DMS53 treated with DMSO at 0.1 percent for 48 hours (cell line): Measurements from ENCODE around the gene CPLX1.

Source experiments
- DNase-seq: peaks from one replicate; lab custom pipeline; 2025; ENCODE audit not compliant: unreplicated experiment; lab: John Stamatoyannopoulos, UW

CPLX1 gene

DNA sequence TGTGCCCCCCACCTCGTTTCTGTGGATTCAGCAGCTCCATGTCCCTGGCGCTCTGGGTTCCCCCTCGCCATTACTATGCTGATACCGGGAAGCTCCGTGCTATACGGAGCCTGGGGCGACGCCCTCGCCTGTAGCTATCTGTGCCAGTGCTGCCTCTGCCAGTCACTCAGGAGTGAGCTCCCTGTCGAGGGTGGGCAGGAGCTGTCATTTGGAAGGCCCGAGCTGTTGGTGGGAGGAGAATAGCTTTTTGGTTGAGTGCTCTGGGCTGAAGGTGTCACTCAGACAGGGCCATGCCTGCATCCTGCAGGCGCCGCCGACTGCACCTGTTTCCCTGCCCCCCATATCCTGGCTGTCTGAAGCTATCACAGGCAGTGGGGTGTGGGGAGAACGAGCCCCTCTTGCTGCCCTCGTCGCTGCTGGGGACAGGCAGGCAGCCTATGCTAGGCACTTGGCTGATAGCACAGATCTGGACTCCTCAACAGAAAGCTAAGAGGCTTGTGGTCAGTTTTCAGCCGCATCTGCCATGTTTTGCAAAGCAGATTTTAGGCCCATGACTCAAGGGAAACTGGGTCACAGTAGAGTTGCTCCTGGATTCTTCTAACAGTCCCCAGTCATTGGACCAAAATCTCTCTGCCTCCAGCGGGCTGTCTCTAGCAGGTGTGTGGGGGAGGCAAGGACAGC is 31.8 kb downstream of the CPLX1 start:
- DNase-seq, result no peak

DNA sequence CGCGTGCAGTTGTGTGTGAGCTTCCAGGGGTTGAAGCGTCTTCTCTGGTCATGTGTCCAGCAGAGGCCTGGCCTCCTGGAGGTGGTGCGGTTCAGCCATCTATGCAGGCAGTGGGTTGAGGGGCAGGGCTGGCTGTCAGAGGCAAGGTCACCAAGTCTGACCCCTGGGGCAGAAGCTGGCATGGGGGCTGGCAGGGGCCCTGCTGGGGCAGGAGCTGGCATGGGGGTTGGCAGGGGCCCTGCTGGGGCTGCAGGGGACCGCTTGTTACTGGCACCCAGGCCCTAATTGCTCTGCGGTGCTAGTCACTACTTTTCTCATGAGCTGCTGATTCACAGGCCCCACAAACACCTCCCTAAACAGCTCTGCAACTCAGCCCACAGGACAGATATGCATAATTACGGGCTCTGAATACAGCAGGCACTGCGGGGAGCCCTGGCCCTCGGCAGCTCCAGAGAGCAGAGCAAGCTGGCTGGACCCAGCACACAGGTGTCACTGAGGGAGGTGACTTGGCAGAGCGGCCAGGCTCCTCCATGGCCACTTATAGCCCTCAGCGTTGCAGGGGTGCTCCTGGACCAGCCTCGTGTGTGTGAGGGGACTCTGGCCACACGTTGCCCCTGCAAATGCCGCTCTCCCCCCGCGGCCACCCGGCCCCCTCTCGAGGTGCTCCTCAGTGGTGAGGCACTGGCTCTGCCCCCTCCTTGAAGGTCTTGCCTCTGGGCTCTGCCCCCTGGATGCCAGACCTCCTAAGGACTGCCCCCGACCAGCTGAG is 32.7 kb downstream of the CPLX1 start:
- no peak for DNase-seq

- no peak for DNase-seq
Observed at GRCh38 chr4:792626-793092, 33.3 kb downstream of the CPLX1 start.

DNA sequence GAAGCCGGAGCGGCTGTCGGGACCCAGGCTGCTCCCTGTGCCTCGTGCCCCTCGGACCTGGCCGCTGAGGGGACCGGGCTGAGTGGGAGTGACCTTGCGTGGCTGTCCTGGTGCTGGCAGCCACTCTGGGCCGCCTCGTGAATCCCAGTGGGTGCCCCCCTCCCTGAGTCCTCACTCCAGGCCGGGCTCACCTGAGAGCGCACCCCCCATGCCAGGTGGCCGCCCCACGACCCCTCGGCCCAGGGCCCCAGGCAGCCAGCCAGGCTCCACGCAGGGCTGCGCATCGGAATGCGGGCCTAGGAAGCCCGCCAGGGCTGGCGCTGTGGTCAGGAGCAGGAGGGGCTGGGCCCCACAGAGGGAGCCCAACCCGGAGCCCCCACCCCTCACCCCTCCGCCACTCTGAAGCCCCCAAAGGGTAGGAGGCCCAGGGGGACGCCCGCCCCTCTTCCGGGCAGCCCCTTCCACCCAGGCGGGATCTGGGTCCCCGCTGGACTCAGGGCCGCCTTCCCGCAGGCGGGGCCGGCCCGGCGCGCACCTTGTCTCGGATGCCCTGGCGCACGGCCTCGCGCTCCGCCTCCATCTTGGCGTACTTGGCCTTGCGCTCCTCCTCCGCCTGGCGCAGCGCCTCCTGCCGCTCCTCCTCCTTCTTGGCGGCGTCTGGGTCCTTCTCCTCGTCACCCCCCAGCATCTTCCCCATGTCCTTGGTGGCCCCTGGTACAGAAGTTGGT is 33.9 kb downstream of the CPLX1 start:
- no peak for DNase-seq

GRCh38 chr4:791252-791897 is 34.6 kb downstream of the CPLX1 start:
- no peak for DNase-seq

DNA sequence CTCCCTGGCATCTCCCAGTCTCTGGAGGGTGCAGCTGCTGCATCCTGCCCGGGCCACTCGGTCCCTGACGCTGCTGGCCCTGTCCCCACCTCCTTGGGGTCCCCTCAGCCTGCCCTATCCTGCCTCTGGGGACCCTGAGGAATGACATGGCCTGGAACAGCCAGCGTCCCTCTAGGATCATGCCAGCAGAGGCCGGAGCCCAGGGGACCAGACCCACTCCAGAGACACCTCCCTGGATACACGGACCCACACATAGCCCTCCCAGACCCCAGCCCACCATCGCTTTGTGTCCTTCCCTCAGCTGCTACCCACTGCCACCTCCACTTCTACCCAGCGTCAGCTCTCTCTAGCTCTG is 35.5 kb downstream of the CPLX1 start:
- no peak for DNase-seq

- no peak for DNase-seq
Observed at GRCh38 chr4:789571-790465, 36.1 kb downstream of the CPLX1 start.

GRCh38 chr4:788636-789297 is 37.2 kb downstream of the CPLX1 start:
- no peak for DNase-seq

DNA sequence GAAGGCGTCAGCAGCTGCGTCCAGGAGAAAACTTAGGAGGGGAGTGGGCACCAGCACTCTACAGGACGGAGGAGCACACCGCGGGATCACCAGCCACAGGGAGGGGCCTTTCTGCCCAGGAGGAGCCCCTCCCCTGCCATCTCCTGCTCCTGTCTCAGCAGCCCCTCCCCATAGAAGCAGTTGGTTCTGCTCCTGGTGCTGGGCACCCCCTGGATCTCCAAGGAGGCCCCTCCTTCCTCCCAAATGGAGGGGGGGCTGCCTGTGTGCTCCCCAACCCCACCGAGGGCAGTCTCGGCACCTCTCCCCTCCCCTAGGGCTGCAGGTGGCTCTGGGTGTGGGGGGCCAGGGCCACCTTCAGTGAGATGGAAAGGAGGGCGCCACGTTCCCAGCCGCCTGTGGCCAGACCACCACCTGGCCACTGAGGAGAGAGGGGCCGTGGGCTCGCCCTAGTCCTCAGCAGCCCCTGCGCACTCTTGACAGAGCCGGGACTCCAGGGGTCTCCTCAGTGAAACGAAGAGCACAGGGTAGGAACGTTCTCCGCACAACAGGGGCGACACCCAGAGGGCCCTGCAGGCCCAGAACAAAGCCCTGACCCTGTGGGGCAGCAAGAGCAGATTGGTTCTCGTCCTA is 37.8 kb downstream of the CPLX1 start:
- DNase-seq, result no peak

GRCh38 chr4:787561-787981 is 38.4 kb downstream of the CPLX1 start:
- DNase-seq, result no peak

DNA sequence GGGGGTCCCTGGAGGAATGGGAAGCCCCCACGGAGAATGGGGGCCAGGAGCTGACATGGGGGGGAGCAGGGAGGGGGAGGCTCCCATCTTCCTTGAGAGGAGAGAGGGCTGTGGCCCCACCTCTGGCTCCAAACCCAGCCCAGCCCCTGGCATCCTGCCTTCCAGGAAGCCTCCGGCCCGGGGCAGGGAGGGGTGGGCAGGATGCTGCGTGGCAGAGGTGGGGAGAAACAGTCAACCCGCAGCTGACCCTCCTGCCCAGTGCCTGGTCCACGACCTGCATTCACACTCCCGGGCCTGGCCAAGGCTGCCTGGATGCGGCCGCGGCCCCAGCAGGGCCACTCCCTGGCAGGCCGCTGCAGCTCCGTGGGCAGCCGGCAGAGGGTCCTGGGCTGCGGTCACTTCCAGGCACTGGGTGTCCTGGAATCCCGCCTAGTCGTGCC is 39.0 kb downstream of the CPLX1 start:
- no peak for DNase-seq

DNA sequence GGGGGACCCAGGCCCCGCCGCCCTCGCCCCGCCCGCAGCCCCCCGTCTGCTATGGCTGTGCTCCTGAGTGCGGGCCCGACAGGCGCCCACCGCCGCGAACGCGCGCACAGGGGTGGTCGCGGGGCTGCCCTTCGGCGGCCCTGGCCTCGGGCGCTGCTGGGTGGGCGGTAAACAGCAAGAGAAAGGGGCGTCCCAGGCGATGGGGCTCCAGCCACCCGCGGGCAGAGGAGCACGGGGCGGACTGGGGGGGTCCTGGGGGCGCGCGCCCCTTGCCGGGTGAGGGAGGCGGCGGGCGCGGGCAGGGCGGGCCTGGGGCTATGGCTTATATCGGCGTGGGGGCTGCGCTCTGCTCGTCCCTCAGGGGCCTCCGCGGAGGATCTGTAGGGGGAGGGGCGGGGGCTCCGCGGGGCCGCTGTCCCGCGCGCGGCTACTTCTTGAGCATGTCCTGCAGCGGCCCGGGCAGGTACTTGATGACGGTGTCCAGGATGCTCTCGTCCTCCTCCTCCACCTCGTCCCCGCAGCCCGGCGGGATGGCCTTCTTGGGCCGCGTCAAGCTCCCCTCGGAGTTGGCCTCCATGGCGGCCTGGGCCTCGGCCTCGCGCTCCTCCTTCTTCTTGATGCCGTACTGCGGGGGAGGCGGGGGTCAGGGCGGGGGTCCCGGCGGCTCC is 39.7 kb downstream of the CPLX1 start:
- DNase-seq, result no peak

DNA sequence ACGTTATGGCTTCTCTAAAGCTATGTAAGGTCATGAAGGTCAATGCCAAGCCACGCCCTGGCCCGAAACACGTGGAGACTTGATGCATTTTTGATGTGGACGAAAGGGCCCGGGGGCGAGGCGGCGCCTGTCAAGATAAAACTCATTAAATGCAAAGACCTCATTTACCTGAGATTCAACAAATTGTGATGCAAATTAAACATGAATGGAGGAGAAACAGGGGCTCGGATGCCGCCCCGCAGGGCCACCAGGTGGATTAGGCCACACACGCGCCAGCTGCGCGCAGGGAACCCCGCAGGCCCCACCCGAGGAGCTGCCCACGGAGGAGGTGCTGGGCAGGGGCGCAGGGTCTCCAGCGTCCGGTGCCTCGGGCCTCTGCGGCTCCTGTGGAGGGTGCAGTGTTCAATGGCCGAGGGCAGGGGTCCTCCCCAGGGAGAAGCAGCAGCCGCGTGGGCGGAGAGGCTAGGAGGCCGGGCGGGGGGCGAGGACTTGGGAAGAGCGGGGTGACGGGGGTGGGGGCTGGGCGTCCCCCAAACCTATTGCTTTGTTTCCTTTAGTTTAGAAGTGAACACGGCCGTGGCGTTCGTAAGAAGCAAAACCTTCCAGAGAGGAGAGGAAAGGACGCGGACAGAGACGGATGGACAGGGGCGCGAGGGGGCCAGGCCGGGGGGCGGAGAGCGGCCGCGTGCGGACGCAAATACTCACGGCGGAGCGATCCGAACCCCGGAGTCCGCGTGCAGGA is 40.4 kb downstream of the CPLX1 start:
- DNase-seq, result no peak

DNA sequence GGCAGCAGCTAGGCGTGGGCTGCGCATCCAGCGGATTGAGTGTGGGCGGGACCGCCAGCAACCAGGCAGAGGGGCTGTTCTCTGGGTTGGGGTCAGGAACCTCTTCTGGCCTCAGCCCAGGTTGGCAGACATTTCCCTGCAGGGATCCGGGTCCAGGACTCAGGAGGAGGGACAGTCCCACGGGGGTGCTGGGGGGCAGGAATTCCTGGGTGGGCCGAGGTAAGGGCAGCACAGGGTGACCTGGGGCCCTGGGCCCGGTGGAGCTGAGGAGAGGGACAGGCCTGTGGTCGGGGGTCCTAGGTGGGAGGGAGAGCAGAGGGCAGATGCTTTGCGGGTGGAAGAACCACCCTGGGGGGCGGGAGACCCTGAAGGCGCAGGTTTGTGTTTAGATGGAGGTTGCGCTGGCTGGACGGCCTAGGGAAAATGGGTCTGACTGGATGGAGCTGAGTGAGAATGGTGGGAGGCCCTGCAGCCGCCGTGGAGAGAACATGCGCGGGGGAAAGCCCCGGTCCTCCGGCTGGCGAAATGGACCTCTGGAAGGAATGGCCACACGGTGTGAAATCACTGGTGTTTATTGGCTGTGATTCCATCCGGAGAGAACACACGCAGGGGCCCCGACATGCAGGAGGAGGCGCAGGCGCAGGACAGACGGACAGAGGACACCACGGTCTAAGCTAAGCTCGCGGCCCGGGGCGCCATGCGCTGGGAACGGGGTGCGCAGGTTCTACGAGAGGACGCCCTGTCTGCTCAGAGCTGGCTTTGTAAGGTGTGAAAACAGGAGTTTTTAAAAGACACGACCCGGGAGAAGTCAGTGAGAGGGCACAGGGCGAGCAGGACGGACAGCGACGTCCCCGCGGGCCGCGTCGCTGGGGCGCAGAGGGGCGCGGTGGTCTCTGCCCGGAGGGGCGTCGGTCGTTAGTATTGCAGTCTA is 41.3 kb downstream of the CPLX1 start:
- DNase-seq, result no peak

GRCh38 chr4:781493-782216 is 44.3 kb downstream of the CPLX1 start:
- peak; percentile 100 for DNase-seq

DNA sequence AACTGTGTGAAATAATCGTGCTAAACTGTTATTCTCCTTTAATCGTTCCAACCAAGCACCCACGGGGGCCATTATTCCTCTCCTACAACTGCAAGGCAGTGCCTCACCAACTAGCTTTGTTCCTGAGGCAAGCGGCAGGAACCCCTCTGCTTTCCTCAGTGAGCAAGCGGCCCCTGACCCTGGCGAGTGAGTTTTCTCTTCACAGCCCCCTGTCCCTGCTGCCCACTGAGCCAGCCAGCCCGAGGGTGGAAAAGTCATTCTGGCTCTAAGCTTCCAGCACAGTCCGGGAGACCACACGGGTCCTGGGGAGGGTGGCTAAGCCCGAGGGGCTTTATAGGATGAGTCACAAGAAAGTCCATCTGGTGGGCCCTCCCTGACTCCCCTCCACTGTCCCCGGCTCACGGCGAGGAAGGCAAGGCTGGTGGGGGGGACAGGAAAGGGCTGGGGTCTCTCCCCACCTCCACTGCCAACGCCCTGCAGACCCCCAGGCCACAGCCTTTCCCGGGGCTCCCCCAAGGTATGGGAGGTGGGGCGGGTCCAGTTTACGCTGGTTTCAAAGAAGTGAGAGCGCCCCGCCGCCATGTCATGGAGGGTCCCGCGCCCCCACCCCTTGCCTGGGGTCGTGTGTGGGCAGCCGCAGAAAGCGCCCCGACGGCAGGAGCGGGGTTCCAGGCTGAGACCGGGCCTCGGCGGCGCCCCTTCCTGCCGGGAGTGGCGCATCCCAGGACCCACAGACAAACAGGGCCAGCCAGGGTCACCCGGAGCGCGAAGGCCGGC is 45.0 kb downstream of the CPLX1 start:
- no peak for DNase-seq
